ENCODE results near the gene METTL6. TPM values are rescaled to one million over a fixed set of nuclear protein-coding genes. Genes with fewer than 3 reads are reported as not detected.

Gene METTL6
- total RNA-seq, 1 donor from 2014 or later = 15.2 TPM

- H3K4me3 Mint-ChIP-seq = peak overlapping the region; percentile 52
- DNase-seq = no peak
- H3K36me3 Mint-ChIP-seq (ENCODE audit: low read depth) = peaks cover 5% of the 10 kb centered on the region
- H3K27ac Mint-ChIP-seq = peak overlapping the region; percentile 60
- intact Hi-C loops (cut with micrococcal nuclease) = loop anchor here (1.0 to 5.0 kb wide), 8 partner anchors 17 to 276 kb away; partner anchors contain the start of genes RBSN and SH3BP5
- H3K27me3 Mint-ChIP-seq = no peaks in the 10 kb centered on the region
- peaks cover 46% of the 10 kb centered on the region for H3K4me1 Mint-ChIP-seq
- H3K9me3 Mint-ChIP-seq = no peaks in the 10 kb centered on the region
Observed at GRCh38 chr3:15360788-15361493, 66.4 kb downstream of the METTL6 start.

Other genes with a start within 250 kb of the METTL6 start
- 25.4 and 29.9 TPM in 2 replicates for gene CAPN7, start 221.3 kb downstream of the METTL6 start, total RNA-seq
- 19.5 and 19.8 TPM in 2 replicates for gene SH3BP5, start 95.0 kb downstream of the METTL6 start, total RNA-seq
- gene EAF1, start 54 bp upstream of the METTL6 start, total RNA-seq = 24.2 and 25.7 TPM in 2 replicates
- 1.7 TPM in 2 replicates for gene COLQ, start 94.2 kb upstream of the METTL6 start, total RNA-seq
- 19.3 and 21.4 TPM in 2 replicates for gene HACL1, start 174.0 kb upstream of the METTL6 start, total RNA-seq
- 2.0 and 2.1 TPM in 2 replicates for gene BTD, start 174.2 kb upstream of the METTL6 start, total RNA-seq